Lower lobe of right lung (tissue), 2 donors: Measurements from ENCODE around the gene IL1A. TPM values are rescaled to one million over a fixed set of nuclear protein-coding genes. Genes with fewer than 3 reads are reported as not detected.

ENCODE experiments used
- ATAC-seq, 2 donors: fragments of 200-7000 bp; cut with Tn5 transposase; one replicate each; pipeline ENCODE4 v1.9.1; 2020 to 2022; ENCODE audit warnings: mild to moderate bottlenecking in 2 of 2, moderate library complexity in 2 of 2
- DNase-seq: peaks from one replicate; pipeline ENCODE4 v3.0.0-alpha.2; 2020
- H3K27ac ChIP-seq: fragments of 200-600 bp; one replicate; pipeline ENCODE4 v1.8.0; 2022
- H3K27me3 ChIP-seq: fragments of 200-600 bp; one replicate; pipeline ENCODE4 v1.8.0; 2022; ENCODE audit warnings: low read depth
- H3K36me3 ChIP-seq: fragments of 200-600 bp; one replicate; pipeline ENCODE4 v1.8.0; 2022; ENCODE audit warnings: mild to moderate bottlenecking
- H3K4me1 ChIP-seq: fragments of 200-600 bp; one replicate; pipeline ENCODE4 v1.8.0; 2022
- H3K4me3 ChIP-seq: fragments of 200-600 bp; one replicate; pipeline ENCODE4 v1.8.0; 2022; ENCODE audit warnings: mild to moderate bottlenecking
- H3K9me3 ChIP-seq: fragments of 200-600 bp; one replicate; pipeline ENCODE4 v1.8.0; 2022
- CTCF ChIP-seq: fragments of 200-600 bp; IDR thresholded peaks from one replicate; pipeline ENCODE4 v1.8.0; 2022; ENCODE audit warnings: antibody characterized with exemption, mild to moderate bottlenecking
- intact Hi-C: fragments of 100-400 bp; cut with DNase I; formaldehyde crosslinking; loops from one replicate; pipeline ENCODE4 v1.11.0; 2022
- total RNA-seq: library from RNA; stranded (reverse); fragmentation: NEBNext Ultra II Directional; extraction: Animal tissue kit (Norgen Biotek cat#: 25700); gene quantifications from one replicate; pipeline ENCODE4 v1.2.1, GENCODE V29; 2021
- donor health status: DM: no; HTN: yes; CAD: no; lungs with severe emphysema.

Gene IL1A
- total RNA-seq, 1 donor from 2014 or later = 2.1 TPM

GRCh38 chr2:112733871-112734270 lies 50.4 kb downstream of the IL1A start:
- no peaks in the 10 kb centered on the region for H3K9me3 ChIP-seq
- no peaks in the 10 kb centered on the region for H3K36me3 ChIP-seq
- no peaks in the 10 kb centered on the region for H3K4me1 ChIP-seq
- no peaks in the 10 kb centered on the region for H3K27me3 ChIP-seq
- no peak overlapping the region for H3K27ac ChIP-seq
- no peak for ATAC-seq
- intact Hi-C loops = no loop called here
- no peak for DNase-seq
- no peak overlapping the region for H3K4me3 ChIP-seq
- no peak for TF ChIP-seq CTCF

GRCh38 chr2:112733456-112733855 lies 50.8 kb downstream of the IL1A start:
- Histone ChIP-seq H3K4me3 (no peak overlapping the region), H3K36me3 (no peaks in the 10 kb centered on the region), H3K9me3 (no peaks in the 10 kb centered on the region), H3K27ac (no peak overlapping the region), H3K27me3 (no peaks in the 10 kb centered on the region), H3K4me1 (no peaks in the 10 kb centered on the region)
- peak; percentile 42 to 57 for ATAC-seq
- intact Hi-C loops = no loop called here
- no peak for TF ChIP-seq CTCF
- no peak for DNase-seq

DNA sequence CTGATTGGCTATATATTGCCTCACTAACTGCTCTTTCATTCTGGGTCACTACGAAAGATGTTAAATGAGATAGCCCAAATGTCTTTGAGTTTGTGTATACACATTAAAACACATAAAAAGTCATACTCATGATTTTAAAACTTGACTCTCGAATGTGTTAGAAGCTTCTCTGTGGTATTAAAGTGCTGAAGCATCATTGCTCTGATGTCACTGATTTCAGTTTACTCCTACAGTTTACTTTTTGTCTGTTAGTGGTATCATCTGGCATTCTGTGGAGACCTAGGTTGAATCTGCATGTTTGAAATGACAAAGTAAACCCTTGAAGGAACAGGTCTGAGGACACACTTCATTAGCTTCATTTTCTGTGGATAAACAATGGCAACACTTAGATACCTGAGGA lies 52.8 kb downstream of the IL1A start:
- Histone ChIP-seq H3K9me3 (no peaks in the 10 kb centered on the region), H3K27ac (no peak overlapping the region)

GRCh38 chr2:112730791-112731190 lies 53.5 kb downstream of the IL1A start:
- H3K27me3 ChIP-seq = no peaks in the 10 kb centered on the region
- intact Hi-C loops = no loop called here
- H3K36me3 ChIP-seq = no peaks in the 10 kb centered on the region
- H3K27ac ChIP-seq = no peak overlapping the region
- H3K4me3 ChIP-seq = no peak overlapping the region
- H3K4me1 ChIP-seq = peaks cover 6% of the 10 kb centered on the region
- TF ChIP-seq CTCF = no peak
- no peak for ATAC-seq
- no peak for DNase-seq
- no peaks in the 10 kb centered on the region for H3K9me3 ChIP-seq

More for the DNA sequence above, 52.8 kb downstream of the IL1A start:
- ATAC-seq (no peak), DNase-seq (no peak)
- intact Hi-C loops = no loop called here
- Histone ChIP-seq H3K36me3 (no peaks in the 10 kb centered on the region), H3K27me3 (no peaks in the 10 kb centered on the region), H3K4me3 (no peak overlapping the region), H3K4me1 (peaks cover 6% of the 10 kb centered on the region)
- no peak for TF ChIP-seq CTCF

DNA sequence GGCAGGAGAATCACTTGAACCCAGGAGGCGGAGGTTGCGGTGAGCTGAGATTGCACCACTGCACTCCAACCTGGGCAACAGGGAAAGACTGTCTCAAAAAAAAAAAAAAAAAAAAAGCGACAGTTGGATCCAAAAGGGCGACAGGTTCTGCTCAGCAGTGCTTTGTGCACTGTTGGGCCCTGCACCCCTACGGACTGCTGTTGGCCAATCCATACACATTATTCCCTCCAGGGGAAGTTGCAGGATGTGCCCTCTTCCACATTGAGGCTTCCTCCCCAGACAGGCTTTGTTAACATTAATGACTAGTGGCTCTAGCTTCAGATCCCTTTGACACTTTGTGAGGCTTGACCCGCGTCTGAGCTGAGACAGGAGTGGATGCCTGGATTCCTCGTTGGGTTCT lies 54.1 kb downstream of the IL1A start:
- no peaks in the 10 kb centered on the region for H3K9me3 ChIP-seq
- intact Hi-C loops = no loop called here
- DNase-seq (no peak), ATAC-seq (no peak)
- no peak overlapping the region for H3K4me3 ChIP-seq
- no peak overlapping the region for H3K27ac ChIP-seq
- peaks cover 6% of the 10 kb centered on the region for H3K4me1 ChIP-seq
- no peak for TF ChIP-seq CTCF
- no peaks in the 10 kb centered on the region for H3K27me3 ChIP-seq
- H3K36me3 ChIP-seq = no peaks in the 10 kb centered on the region
